ENCODE data around the gene KCNQ1.
"Not testable (repeated sequence)": the region's sequence is repeated elsewhere in the genome, so short reads cannot be mapped to it uniquely, and the experiment has no call there.

Gene KCNQ1

GRCh38 chr11:2612884-2613571, 168.2 kb downstream of the KCNQ1 start:
- no peak for DNase-seq

DNA sequence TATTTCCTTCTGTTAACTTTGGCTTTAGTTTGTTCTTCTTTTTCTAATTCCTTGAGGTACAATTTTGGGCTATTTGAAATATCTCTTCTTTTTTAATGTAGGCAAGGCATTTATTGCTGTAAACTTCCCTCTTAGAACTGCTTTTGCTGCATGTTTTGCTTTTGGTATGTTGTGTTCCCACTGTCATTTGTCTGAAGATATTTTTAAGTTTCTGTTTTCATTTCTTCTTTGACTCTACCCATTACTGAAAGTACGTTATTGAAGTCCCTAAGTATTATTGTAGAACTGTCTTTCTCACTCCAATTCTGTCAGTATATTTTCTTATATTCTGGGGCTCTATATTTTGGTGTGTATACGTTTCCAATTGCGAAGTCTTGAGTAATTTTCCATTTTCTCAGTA, 177.1 kb downstream of the KCNQ1 start:
- no peak for DNase-seq

GRCh38 chr11:2625183-2625582, 180.4 kb downstream of the KCNQ1 start:
- no peak for DNase-seq

DNA sequence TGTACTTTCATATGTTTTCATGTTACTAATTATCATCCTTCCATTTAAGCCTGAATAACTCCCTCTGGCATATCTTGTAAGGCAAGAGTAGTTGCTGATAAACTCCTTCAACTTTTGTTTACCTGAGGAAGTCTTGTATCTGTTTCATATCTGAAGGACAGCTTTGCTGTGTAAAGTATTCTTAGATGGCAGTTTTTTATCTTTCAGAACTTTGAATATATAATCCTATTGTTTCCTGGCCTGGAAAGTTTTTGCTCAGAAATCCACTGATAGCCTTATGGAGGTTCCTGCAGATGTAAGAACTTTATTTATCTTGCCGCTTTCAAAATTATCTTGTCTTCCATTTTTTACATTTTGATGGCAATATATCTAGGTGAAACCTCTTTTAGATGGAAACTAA, 185.9 kb downstream of the KCNQ1 start:
- no peak for DNase-seq

- no peak for DNase-seq
Measured at GRCh38 chr11:2631161-2631560, 186.4 kb downstream of the KCNQ1 start.

- DNase-seq = not testable (repeated sequence)
Measured at GRCh38 chr11:2639763-2640162, 195.0 kb downstream of the KCNQ1 start.

DNA sequence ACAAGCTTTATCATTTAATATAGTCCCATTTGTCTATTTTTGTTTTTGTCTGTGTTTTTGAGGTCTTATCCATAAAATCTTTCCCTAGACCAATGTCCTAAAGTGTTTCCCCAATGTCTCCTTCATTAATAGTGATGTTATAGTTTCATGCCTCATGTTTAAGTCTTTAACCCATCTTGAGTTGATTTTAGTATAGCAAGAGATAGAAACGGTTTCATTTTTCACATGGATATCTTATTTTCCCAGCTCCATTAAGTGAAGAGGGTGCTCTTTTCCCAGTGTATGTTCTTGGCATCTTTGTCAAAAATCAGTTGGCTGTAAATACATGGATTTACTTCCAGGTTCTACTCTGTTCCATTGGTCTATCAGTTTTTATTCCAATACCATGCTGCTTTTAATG, 196.8 kb downstream of the KCNQ1 start:
- DNase-seq = no peak

- no peak for DNase-seq
Measured at GRCh38 chr11:2643746-2644145, 198.9 kb downstream of the KCNQ1 start.

GRCh38 chr11:2644844-2645778, 200.3 kb downstream of the KCNQ1 start:
- DNase-seq = no peak

DNA sequence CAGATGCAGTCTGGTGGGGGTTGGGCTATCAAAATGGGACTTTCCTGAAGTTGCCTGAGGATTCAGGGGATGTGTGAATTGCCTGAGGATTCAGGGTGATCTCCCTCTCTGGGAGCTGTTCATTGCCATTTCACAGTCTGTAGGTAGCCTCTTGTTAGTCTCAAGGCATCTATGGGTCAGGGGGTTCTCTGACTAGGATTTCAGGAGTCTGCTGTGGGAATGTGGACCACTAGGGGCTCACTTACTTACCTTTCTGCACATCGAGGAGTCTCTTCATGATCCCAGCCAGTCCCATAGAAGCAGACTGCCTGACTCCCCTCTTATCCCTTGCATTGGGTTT, 200.9 kb downstream of the KCNQ1 start:
- DNase-seq = no peak

DNA sequence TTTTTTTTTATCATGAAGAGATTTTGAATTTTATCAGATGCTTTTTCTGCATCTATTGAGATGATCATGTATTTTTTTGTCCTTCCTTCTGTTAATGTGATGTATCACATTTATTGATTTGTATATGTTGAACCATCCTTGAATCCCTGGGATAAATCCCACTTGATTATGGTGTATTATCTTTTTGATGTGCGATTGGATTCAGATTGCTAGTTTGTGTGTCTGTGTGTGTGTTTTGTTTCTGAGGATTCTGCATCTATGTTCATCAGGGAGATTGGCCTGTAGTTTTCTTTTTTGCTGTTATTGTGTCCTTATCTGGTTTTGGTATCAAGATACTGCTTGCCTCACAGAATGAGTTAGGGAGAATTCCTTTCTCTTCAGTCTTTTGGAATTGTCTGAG, 202.4 kb downstream of the KCNQ1 start:
- no peak for DNase-seq

DNA sequence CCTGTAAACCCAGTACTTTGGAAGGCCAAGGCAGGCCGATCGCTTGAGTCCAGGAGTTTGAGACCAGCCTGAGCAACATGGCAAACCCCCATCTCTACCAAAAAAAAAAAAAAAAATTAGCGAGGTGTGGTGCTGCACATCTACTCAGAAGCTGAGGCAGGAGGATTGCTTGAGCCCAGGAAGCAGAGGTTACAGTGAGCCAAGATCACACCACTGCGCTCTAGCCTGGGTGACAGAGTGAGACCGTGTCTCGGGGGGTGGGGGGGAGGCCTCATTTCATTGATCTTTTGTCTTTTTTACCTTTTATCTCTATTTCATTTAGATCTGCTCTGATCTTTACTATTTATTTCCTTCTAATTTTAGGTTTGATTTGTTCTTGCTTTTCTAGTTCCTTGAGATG, 203.1 kb downstream of the KCNQ1 start:
- no peak for DNase-seq

GRCh38 chr11:2649400-2649799, 204.6 kb downstream of the KCNQ1 start:
- DNase-seq = no peak

DNA sequence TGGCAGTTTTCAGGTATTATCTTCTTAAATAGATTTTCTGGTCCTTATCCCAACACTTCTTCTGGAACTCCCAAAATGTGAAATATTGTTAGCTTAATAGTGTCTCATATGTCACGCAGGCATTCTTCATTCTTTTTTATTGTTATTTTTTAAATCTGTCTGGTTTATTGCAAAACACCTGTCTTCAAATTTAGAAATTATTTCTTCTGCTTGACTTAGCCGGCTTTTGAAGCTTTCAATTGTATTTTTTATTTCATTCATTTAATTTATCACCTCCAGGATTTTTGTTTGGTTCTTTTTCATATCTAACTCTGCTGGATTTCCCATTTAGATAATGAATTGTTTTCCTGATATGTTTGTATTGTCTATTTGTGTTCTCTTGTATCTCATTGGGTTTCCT, 205.0 kb downstream of the KCNQ1 start:
- no peak for DNase-seq

- no peak for DNase-seq
Measured at GRCh38 chr11:2650343-2650867, 205.6 kb downstream of the KCNQ1 start.

DNA sequence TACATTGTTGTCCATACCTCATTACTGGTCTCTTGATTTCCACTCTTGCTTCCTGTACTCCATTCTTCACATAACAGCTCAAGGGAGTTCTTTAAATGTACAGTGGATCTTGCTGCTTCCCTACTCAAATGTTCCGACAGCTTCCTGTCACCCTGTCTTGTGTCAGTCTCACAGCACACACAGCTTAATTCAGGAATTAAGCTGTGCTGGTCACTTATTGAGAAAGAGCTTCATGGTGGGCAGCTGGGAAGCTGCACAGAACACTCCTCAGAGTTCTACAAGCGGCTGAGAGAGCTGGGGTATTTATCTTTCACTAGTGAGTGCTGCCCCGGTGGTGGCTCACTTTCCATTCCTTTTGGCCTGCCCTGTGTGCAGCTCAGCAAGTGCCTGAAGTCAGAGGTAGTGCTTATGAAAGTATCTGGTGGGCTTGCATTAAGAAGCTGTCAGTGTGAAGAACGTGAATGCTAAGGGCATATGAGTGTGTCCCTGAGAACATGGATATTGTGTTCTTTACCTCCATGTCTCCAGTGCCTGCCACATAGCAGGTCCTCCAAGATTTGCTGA, 206.3 kb downstream of the KCNQ1 start:
- no peak for DNase-seq

DNA sequence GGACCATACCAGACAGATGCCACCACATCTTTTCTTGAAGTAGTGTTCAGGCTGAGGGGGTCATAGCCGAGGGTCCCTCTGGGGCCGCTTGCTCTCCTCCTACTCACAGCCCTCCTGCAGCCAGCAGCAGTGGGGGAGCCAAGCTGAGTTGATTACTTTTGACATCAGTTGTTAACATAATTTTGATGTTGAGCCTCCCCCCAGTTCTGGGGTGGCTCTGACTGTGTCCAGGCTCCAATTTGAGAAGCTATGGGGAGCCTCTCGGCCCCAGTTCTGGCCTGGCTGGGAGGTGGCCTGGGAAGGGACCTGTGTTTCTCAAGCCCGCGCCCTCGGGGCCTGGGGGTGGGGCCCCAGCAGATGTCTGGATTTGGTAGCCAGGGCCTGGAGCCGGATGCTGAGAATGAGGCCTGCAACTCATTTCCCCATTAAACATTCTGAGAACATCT, 207.0 kb downstream of the KCNQ1 start:
- DNase-seq = no peak

GRCh38 chr11:2652333-2653197, 207.8 kb downstream of the KCNQ1 start:
- DNase-seq = no peak

- no peak for DNase-seq
Measured at GRCh38 chr11:2653198-2653551, 208.4 kb downstream of the KCNQ1 start.

DNA sequence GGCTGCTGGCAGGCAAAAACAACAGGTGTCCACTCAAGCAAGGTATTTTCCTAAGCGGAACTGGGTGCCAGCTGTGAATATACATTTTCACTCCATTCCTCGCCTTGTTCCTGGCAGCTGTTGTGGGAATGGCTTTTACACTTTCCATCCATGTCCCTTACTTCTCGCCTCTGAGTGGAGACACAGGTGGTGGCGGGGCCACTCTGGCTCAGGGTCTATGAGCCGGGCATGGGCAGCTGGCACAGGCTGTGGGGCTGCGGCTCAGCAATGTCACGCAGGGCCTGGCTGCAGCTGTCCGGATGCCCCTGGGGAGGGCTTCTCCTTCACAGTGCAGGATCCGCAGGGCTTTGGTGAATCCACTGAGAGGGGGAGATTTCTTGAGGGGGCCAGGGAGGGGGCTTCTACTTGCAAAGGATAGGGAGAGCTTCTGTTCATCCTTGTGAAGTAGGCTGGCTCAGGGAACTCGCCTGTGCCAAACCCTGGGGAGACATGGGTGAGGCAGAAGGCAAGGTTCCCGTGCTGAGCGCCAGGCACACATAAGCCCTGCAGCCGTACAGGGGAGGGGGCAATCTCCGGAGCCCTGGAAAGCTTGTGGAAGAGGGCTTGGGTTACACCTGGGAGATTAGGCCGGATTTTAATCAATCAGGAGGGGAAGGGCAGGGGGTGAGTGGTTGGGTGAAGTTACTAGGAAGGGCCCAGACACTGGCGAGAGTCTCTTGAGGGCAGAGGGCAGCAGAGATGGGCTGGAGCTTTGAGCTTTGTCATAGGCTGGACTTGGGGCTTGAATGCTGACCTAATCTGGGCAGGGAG, 209.3 kb downstream of the KCNQ1 start:
- DNase-seq = no peak

- DNase-seq = no peak
Measured at GRCh38 chr11:2655016-2655719, 210.4 kb downstream of the KCNQ1 start.

All from CD4-positive, alpha-beta T cell treated with Interleukin-4 for 1 hour (primary cell).